HFF-Myc (cell line): ENCODE data around the gene RAPGEF3.

Source experiments
- DNase-seq: peaks from one replicate; pipeline ENCODE4 v3.0.0-alpha.2; 2011; ENCODE audit warnings: low read depth; ENCODE audit errors: extremely low read depth
- H3K4me3 ChIP-seq: replicated peaks from 2 replicates; pipeline ENCODE4 v1.5.1; 2011; ENCODE audit warnings: low read depth, mild to moderate bottlenecking, control low read depth, low read length
- CTCF ChIP-seq: IDR thresholded peaks from 2 replicates; pipeline ENCODE4 v1.5.1; 2012; ENCODE audit warnings: mild to moderate bottlenecking, low read depth, low read length, control low read depth; ENCODE audit errors: missing control alignments

RAPGEF3 gene

DNA sequence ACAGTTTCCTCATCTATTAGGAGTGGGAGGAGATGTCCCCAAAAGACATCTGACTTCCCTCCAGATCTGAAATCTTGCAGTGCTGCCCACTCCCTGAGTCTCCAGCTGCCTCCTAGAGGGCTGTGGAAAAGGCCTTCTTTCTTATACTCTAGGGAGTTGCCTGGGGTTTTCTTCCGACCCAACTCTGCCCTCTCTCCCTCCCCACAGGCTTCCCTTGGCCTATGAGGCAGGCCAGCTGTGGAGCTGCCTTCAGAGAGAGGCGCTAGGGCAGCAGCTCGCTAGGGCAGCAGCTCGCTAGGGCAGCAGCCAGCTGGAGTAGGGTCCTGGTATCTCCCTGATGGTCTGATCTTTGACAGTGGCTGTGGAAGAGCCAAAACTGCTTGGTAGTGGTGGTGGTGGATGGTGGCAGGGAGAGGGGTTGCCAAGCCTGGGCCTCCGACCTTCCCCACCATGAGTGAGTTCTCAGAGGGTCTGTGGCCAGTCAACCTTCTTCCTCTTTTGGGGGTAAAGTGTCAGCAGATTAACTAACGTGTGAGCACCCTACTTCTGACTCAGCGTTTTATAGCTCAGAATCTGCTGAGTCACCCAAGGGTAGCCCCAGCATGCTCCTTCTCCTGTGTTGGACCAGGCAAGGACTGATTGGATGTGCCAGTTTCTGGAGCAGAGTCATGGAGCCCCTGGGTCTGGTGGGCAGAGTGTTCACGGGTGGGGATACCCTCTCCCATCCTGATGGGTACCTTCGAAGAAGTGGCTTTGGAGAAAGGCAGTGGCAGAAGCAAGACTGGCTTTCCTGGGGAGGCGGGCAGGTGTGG is 16.6 kb upstream of the RAPGEF3 start:
- TF ChIP-seq CTCF = no peak
- DNase-seq = no peak
- H3K4me3 ChIP-seq = no peak overlapping the region

DNA sequence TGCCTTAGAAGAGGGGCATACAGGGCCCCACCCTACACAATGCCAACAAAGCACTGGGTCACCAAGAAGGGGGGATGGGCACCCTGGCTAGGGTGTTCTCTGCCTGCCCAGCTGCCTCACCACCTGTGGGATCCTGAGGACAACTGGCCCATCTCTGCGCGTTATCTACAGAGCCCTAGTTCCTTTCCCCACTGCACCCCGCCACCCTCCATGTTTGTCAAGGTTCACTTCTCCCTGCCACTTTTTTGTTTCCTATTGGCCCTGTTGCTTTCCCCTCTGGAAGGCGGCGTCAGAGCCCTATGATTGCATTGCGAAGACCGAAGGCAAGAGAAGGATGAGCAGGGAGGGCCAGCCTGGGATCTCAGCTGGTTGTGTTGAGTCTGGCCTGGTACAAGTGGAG is 16.0 kb upstream of the RAPGEF3 start:
- no peak for DNase-seq
- no peak for TF ChIP-seq CTCF
- H3K4me3 ChIP-seq = no peak overlapping the region

DNA sequence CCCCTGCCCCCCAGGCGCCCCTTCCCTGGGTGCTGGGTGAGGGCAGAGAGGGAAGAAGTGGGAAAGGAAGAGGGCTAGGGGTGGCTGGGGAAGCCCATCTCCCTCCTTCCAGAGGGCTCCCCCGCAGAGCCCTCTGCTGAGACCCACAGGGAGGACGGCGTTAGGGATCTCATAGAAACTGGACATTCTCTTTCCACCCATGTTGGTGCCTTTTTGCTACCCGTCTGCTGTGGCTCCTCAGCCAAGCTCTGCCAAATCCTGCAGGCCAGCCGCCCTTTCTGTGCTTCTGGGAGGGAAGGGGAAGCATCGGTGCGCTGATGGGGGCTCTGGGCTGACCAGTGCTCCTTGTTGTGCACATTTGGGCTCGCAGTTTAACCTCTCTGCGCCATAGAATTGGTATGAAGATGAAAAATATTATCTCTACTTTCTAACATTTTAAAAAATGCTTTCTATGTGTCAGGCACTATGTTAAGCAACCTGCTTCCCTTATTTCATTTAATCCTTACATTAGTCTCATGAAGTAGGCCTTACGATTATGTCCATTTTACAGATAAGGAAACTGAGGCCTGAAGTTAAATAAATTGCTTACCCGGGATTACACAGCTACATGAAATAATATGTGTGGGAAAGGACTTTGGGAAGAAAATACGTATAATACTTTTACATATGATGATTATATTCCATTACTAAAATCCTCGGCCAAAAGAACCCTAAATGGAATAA is 15.3 kb upstream of the RAPGEF3 start:
- no peak for DNase-seq
- no peak for TF ChIP-seq CTCF
- peak overlapping the region; percentile 57 for H3K4me3 ChIP-seq

DNA sequence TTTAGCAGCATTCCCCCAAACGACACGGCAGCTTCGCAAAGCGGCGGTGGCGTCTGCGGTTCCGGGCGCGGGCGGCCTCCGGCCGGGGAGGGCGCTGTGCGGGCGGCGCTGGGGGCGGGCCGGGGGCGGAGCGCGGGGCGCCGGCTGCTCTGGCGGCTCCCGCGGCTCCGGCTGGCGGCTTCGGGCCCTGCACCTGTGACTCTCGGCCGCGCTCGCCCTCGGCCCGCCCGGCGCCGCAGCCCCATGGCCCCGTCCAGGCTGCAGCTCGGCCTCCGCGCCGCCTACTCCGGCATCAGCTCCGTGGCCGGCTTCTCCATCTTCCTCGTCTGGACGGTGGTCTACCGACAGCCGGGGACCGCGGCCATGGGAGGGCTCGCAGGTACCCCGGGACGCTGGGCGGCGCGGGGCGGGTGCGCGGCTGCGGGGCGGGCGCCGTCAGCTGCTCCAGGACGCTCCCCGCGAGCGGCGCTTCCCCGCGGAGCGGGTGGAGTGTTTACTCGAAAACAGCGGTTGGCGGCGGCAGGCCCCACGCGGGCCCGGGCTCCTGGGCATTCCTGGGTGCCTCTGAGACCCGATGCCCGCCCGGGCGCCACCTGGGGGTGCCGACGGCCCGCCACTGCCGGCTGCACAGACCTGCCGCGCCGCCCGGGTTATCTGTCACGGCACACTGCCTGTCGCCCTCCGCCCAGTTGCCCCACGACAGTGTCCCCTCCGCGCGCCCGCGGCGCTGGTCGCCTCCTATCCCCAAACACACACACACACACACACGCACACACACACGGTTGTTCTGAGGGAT is 14.6 kb upstream of the RAPGEF3 start, which contains the start of gene SLC48A1:
Gene SLC48A1, plus strand, starts transcription at position 177 of the 796 bp plus-strand sequence. Its CDS starts 67 bp downstream, at position 244.
- no peak for DNase-seq
- peak; percentile 21 for TF ChIP-seq CTCF
- peak within 1 kb of the TSS; percentile 57 for H3K4me3 ChIP-seq

GRCh38 chr12:47772738-47773061 is 14.0 kb upstream of the RAPGEF3 start:
- TF ChIP-seq CTCF = no peak
- DNase-seq = no peak
- H3K4me3 ChIP-seq = peak overlapping the region; percentile 57

- peak overlapping the region; percentile 57; the same call in 1 of the 2 replicates for H3K4me3 ChIP-seq
- no peak for DNase-seq
- TF ChIP-seq CTCF = no peak
Measured at GRCh38 chr12:47772094-47772660, 13.5 kb upstream of the RAPGEF3 start.
